Measurements from ENCODE around the gene SCMH1. TPM values are rescaled to one million over a fixed set of nuclear protein-coding genes. Genes with fewer than 3 reads are reported as not detected.
A peak's percentile ranks its signal among the peaks of the same experiment; 100 is the strongest.

SCMH1 gene
- total RNA-seq, 4 donors from 2014 or later = 27.6 to 105 (median 48.5) TPM

DNA sequence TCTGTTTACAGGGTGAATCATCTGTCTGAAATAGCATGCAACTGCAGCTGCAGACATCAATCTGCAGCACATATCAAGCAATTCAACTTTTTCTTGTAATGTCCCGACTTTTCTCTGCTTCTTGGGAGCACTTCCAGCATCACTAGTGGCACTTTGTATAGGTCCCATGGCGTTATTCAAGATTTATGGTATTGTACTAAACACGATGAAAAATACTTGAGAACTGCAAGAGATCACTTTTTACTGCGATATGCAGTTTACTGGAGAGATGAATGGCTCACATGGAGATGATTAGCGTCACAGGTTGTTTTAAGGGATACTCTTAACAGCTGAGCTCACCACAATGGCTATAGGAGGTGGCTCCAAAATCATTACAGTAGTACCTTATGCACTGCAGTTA is 7.2 kb upstream of the SCMH1 start:
- Histone ChIP-seq H3K9me3 (no peaks in the 10 kb centered on the region), H3K4me1 (no peaks in the 10 kb centered on the region), H3K27me3 (no peaks in the 10 kb centered on the region), H3K4me3 (no peak overlapping the region), H3K27ac (no peak overlapping the region), H3K36me3 (no peaks in the 10 kb centered on the region)
- intact Hi-C loops (cut with DNase I; ENCODE audit: low total_unique reads) = no loop called here
- TF ChIP-seq POLR2A (IDR thresholded peaks at IDR 0.05) = no peak
- TF ChIP-seq, protein P1, sequence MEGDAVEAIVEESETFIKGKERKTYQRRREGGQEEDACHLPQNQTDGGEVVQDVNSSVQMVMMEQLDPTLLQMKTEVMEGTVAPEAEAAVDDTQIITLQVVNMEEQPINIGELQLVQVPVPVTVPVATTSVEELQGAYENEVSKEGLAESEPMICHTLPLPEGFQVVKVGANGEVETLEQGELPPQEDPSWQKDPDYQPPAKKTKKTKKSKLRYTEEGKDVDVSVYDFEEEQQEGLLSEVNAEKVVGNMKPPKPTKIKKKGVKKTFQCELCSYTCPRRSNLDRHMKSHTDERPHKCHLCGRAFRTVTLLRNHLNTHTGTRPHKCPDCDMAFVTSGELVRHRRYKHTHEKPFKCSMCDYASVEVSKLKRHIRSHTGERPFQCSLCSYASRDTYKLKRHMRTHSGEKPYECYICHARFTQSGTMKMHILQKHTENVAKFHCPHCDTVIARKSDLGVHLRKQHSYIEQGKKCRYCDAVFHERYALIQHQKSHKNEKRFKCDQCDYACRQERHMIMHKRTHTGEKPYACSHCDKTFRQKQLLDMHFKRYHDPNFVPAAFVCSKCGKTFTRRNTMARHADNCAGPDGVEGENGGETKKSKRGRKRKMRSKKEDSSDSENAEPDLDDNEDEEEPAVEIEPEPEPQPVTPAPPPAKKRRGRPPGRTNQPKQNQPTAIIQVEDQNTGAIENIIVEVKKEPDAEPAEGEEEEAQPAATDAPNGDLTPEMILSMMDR (IDR thresholded peaks at IDR 0.05) = no peak
- DNase-seq = no peak

DNA sequence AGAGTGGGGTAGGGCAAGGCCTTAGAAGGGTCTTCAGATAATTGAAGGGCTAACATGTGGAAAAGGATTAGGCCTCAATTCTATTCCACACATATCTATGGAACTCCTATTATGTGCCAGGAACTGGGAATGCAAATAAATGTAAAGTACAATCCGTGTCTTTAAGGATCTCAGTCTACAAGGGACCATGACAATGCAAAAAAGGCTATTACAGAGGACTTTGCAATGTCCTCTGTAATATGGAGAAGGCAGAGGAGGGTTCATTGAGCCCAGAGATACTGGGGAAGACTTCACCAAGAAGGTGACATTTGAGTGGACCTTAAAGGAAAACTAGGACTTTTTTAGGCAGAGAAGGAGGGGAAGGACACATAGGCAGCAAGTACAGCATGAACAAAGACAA is 4.5 kb upstream of the SCMH1 start:
- TF ChIP-seq, protein P1 (IDR thresholded peaks at IDR 0.05) = no peak
- no peak for TF ChIP-seq POLR2A (IDR thresholded peaks at IDR 0.05)
- no peaks in the 10 kb centered on the region for H3K9me3 ChIP-seq
- H3K27me3 ChIP-seq = no peaks in the 10 kb centered on the region
- intact Hi-C loops (cut with DNase I; ENCODE audit: low total_unique reads) = no loop called here
- no peak overlapping the region for H3K4me3 ChIP-seq
- no peak for DNase-seq
- no peak overlapping the region for H3K27ac ChIP-seq
- no peaks in the 10 kb centered on the region for H3K36me3 ChIP-seq
- no peaks in the 10 kb centered on the region for H3K4me1 ChIP-seq

DNA sequence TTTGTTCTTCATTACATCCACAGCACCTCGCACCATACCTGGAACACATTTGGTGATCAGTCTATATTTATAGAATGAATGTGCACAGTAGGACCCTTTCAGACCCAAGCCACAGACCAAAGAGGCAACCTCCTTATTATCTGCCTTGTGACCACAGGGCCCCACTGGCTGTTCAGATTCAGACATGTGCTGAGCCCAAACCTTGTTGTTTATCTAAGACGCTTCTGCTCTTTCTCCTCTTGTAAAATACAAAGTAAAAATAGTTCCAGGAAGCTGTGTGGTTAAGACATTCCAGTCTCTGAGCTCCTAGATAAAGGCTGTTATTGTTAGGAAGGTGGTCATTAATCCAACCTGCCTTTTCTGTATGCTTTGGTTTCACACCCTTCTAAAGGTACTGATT is 3.6 kb upstream of the SCMH1 start:
- no peak overlapping the region for H3K27ac ChIP-seq
- intact Hi-C loops (cut with DNase I; ENCODE audit: low total_unique reads) = no loop called here
- no peak for DNase-seq

DNA sequence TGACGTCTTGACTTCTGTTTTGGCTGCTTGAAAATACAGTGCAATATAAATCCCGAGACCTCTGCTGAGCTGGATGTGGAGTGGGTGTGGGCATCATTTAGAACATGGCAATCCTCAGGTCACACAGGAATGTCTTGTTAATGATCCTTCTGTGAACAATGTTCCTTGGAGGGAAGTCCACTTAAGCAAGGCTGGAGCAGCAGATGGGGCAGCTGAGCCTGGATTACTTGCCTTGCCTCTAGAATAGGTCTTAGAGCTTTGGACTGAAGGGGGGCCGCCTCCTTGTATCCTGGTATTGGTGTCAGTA is 926 bp upstream of the SCMH1 start:
- intact Hi-C loops (cut with DNase I; ENCODE audit: low total_unique reads) = no loop called here
- TF ChIP-seq, protein P1 (IDR thresholded peaks at IDR 0.05) = no peak
- no peak for TF ChIP-seq POLR2A (IDR thresholded peaks at IDR 0.05)
- Histone ChIP-seq H3K4me1 (peaks cover 0 to 10% of the 10 kb centered on the region in 2 donors), H3K4me3 (no peak overlapping the region), H3K9me3 (no peaks in the 10 kb centered on the region), H3K36me3 (no peaks in the 10 kb centered on the region), H3K27me3 (no peaks in the 10 kb centered on the region), H3K27ac (peak overlapping the region; percentile 96 to 100)
- no peak for DNase-seq

More for the DNA sequence above, 3.6 kb upstream of the SCMH1 start:
- Histone ChIP-seq H3K27me3 (no peaks in the 10 kb centered on the region), H3K4me3 (no peak overlapping the region), H3K9me3 (no peaks in the 10 kb centered on the region), H3K36me3 (no peaks in the 10 kb centered on the region), H3K4me1 (no peaks in the 10 kb centered on the region)
- TF ChIP-seq, protein P1 (IDR thresholded peaks at IDR 0.05) = no peak
- no peak for TF ChIP-seq POLR2A (IDR thresholded peaks at IDR 0.05)

DNA sequence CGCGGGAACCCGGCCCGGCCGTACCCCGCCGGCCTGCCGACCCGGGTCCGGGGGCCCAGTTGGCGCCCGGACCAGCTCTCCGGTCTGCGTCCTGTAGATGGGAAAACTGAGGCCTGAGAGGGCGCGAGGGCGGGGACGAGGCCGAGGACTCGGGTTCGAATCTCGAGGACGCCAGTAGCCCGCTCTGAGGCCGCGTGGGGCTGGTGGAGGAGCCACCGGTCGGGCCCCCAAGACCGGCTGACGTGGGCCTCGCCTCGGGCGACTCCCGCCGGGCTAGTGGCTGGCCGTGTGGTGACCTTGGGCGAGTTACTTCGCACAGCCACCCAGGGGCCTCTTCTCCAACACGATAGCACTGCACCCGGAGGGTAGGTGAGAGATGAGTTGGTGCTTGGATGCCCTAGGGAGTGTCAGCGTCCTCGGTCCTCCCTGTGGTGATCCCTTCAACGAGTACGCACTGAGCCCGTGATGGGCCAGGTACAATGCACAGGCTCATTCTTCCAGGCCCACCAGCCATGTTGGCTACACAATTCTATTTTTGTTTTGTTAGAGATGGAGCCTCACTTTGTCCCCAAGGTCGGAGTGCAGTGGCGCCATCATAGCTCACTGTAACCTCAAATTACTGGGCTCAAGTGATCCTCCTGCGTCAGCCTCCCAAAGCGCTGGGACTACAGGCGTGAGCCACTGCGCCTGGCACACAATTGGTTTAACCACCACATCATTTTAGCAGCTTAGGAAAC is 404 bp upstream of the SCMH1 start:
- intact Hi-C loops (cut with DNase I; ENCODE audit: low total_unique reads) = no loop called here
- no peaks in the 10 kb centered on the region for H3K27me3 ChIP-seq
- peak overlapping the region; percentile 53 to 92 for H3K4me3 ChIP-seq
- DNase-seq = peak; percentile 39 to 40
- H3K4me1 ChIP-seq = peaks cover 0 to 13% of the 10 kb centered on the region in 2 donors
- H3K9me3 ChIP-seq = no peaks in the 10 kb centered on the region
- H3K36me3 ChIP-seq = no peaks in the 10 kb centered on the region
- TF ChIP-seq, protein P1 (IDR thresholded peaks at IDR 0.05) = no peak
- TF ChIP-seq POLR2A (IDR thresholded peaks at IDR 0.05) = peak in 1 of 2 donors; percentile 8
- H3K27ac ChIP-seq = peak overlapping the region; percentile 96 to 100

Data from uterus (tissue), 4 donors.